GM12875 (cell line): ENCODE results near the gene TTLL9.
A peak's percentile ranks its signal among the peaks of the same experiment; 100 is the strongest.

ENCODE experiments used
- H3K4me3 ChIP-seq: one replicate; pipeline ENCODE4 v1.5.1; 2011; ENCODE audit warnings: low read depth, low read length, control low read depth
- CTCF ChIP-seq: IDR thresholded peaks from 2 replicates; pipeline ENCODE4 v1.5.1; 2011; ENCODE audit warnings: low read depth, mild to moderate bottlenecking, control low read depth, inconsistent platforms, low read length, moderate library complexity, borderline replicate concordance; ENCODE audit not compliant: insufficient read depth

Gene TTLL9

GRCh38 chr20:31859998-31860380 is 10.4 kb upstream of the TTLL9 start:
- no peak for TF ChIP-seq CTCF
- no peak overlapping the region for H3K4me3 ChIP-seq

- H3K4me3 ChIP-seq = no peak overlapping the region
- TF ChIP-seq CTCF = no peak
These were observed 9.9 kb upstream of the TTLL9 start for GRCh38 chr20:31860390-31861134.

- peak overlapping the region; percentile 34 for H3K4me3 ChIP-seq
- TF ChIP-seq CTCF = no peak
These were observed 9.4 kb upstream of the TTLL9 start for GRCh38 chr20:31861135-31861384.

GRCh38 chr20:31861385-31862156 is 8.9 kb upstream of the TTLL9 start:
- no peak for TF ChIP-seq CTCF

GRCh38 chr20:31862157-31862470 is 8.3 kb upstream of the TTLL9 start:
- TF ChIP-seq CTCF = no peak
- no peak overlapping the region for H3K4me3 ChIP-seq

More at GRCh38 chr20:31861385-31862156, 8.9 kb upstream of the TTLL9 start:
- H3K4me3 ChIP-seq = peak overlapping the region; percentile 34

GRCh38 chr20:31862506-31862905 is 7.9 kb upstream of the TTLL9 start:
- no peak overlapping the region for H3K4me3 ChIP-seq
- no peak for TF ChIP-seq CTCF

GRCh38 chr20:31863296-31864085 is 6.9 kb upstream of the TTLL9 start:
- TF ChIP-seq CTCF = no peak
- no peak overlapping the region for H3K4me3 ChIP-seq
